ENCODE measurements around the gene ZNRF1. TPM values are rescaled to one million over a fixed set of nuclear protein-coding genes. Genes with fewer than 3 reads are reported as not detected.

ZNRF1 gene
- total RNA-seq, 1 donor from 2014 or later, result 19.5 TPM

GRCh38 chr16:75160386-75160785 is 161.6 kb downstream of the ZNRF1 start:
- no peak for DNase-seq

Other genes starting within 250 kb of the ZNRF1 start
- 0.16 TPM for gene FA2H, start 224.2 kb upstream of the ZNRF1 start, total RNA-seq
- gene WDR59, start 13.9 kb upstream of the ZNRF1 start, total RNA-seq, result 18.7 TPM
- gene LDHD, start 117.8 kb downstream of the ZNRF1 start, total RNA-seq, result 0.31 TPM
- 64.4 TPM for gene ZFP1, start 149.5 kb downstream of the ZNRF1 start, total RNA-seq
- not detected for gene CTRB2, start 208.1 kb downstream of the ZNRF1 start, total RNA-seq
- not detected for gene CTRB1, start 220.0 kb downstream of the ZNRF1 start, total RNA-seq